K562 (cell line): Measurements from ENCODE around the gene FAM174C. TPM values are rescaled to one million over a fixed set of nuclear protein-coding genes. Genes with fewer than 3 reads are reported as not detected.

ENCODE experiments used
- CAMTA2 ChIP-seq: fragments of 250-450 bp; sonication (Bioruptor Pico); conservative IDR thresholded peaks from 2 replicates; pipeline ENCODE4 v1.5.1; 2022
- CHAMP1 ChIP-seq: fragments of 450-650 bp; IDR thresholded peaks from 2 replicates; pipeline ENCODE4 v1.6.1; 2016; ENCODE audit warnings: mild to moderate bottlenecking
- DEAF1 ChIP-seq: fragments of 450-650 bp; formaldehyde crosslinking; IDR thresholded peaks from 2 replicates; pipeline ENCODE4 v1.4.0; 2020; ENCODE audit warnings: mild to moderate bottlenecking, moderate library complexity
- ETS1 ChIP-seq: conservative IDR thresholded peaks from 2 replicates; pipeline ENCODE4 v1.6.1; 2011; ENCODE audit warnings: low read depth, mild to moderate bottlenecking, low read length; ENCODE audit not compliant: control insufficient read depth
- GABPB2 ChIP-seq: fragments of 250-450 bp; sonication (Bioruptor Pico); conservative IDR thresholded peaks from 2 replicates; pipeline ENCODE4 v1.5.1; 2021; ENCODE audit warnings: mild to moderate bottlenecking
- HNRNPLL ChIP-seq: fragments of 200-400 bp; formaldehyde crosslinking; IDR thresholded peaks from 2 replicates; pipeline ENCODE4 v1.6.1; 2017; ENCODE audit warnings: low read length, low read depth, mild to moderate bottlenecking; ENCODE audit not compliant: poor library complexity, severe bottlenecking
- HOMEZ ChIP-seq: fragments of 250-450 bp; sonication (Bioruptor Pico); IDR thresholded peaks from 2 replicates; pipeline ENCODE4 v1.4.0; 2020; ENCODE audit warnings: mild to moderate bottlenecking, moderate library complexity
- KAT8 ChIP-seq: fragments of 450-650 bp; IDR thresholded peaks from 2 replicates; pipeline ENCODE4 v1.6.1; 2016; ENCODE audit warnings: low read depth, mild to moderate bottlenecking
- MCM3 ChIP-seq: fragments of 450-650 bp; IDR thresholded peaks from 2 replicates; pipeline ENCODE4 v1.6.1; 2016
- MIER1 ChIP-seq: fragments of 450-650 bp; IDR thresholded peaks from 2 replicates; pipeline ENCODE4 v1.6.1; 2016; ENCODE audit warnings: antibody characterized with exemption, mild to moderate bottlenecking, low read depth
- MITF ChIP-seq: IDR thresholded peaks from 2 replicates; pipeline ENCODE4 v1.6.1; 2014; ENCODE audit warnings: antibody characterized with exemption
- NFE2 ChIP-seq: IDR thresholded peaks from 2 replicates; pipeline ENCODE4 v1.6.1; 2014; ENCODE audit warnings: antibody characterized with exemption, low read depth
- SAFB ChIP-seq: fragments of 200-400 bp; formaldehyde crosslinking; IDR thresholded peaks from 2 replicates; pipeline ENCODE4 v1.6.1; 2017; ENCODE audit warnings: low read depth, low read length, borderline replicate concordance
- SMARCA4 ChIP-seq: fragments of 450-650 bp; IDR thresholded peaks from 2 replicates; pipeline ENCODE4 v1.6.1; 2016
- THRB ChIP-seq: fragments of 450-650 bp; formaldehyde crosslinking; conservative IDR thresholded peaks from 2 replicates; pipeline ENCODE4 v1.4.0; 2022; ENCODE audit warnings: mild to moderate bottlenecking, missing genetic modification characterization
- ZC3H11A ChIP-seq: IDR thresholded peaks from 2 replicates; pipeline ENCODE4 v1.6.1; 2012; ENCODE audit warnings: low read depth, low read length, improper control_type of control experiment
- ZNF41 ChIP-seq: fragments of 250-450 bp; sonication (Bioruptor Pico); conservative IDR thresholded peaks from 2 replicates; pipeline ENCODE4 v1.4.0; 2020; ENCODE audit warnings: mild to moderate bottlenecking
- ZNF586 ChIP-seq: fragments of 450-650 bp; formaldehyde crosslinking; conservative IDR thresholded peaks from 2 replicates; pipeline ENCODE4 v1.4.0; 2020; ENCODE audit warnings: mild to moderate bottlenecking, moderate library complexity
- ZNF644 ChIP-seq: fragments of 200-800 bp; sonication (Bioruptor generic); IDR thresholded peaks from 2 replicates; pipeline ENCODE4 v1.6.1; 2016; ENCODE audit warnings: low read depth, missing genetic modification characterization, missing compliant biosample characterization
- polyA plus RNA-seq, 8 experiments: library from polyadenylated mRNA; depleted of rRNA in 4 of 8; stranded (reverse) in 5 of 8; unstranded in 3 of 8; fragments of >200 nt; fragmentation: Nextera tagmentation in 2 of 8; fragmentation: Illumina TruSeq in 1 of 8; extraction: Ambion mirVana in 2 of 8; extraction: Trizol in 1 of 8; gene quantifications; 2 replicates each; pipeline versions ENCODE4 v1.2.1 to v1.2.3, GENCODE V29; 2011 to 2014; ENCODE audit warnings: inconsistent platforms in 1 of 8, missing spikeins in 1 of 8
- total RNA-seq, 7 experiments: library from RNA; depleted of rRNA in 6 of 7; stranded (reverse); fragments of >200 nt in 6 of 7; fragmentation: Illumina TruSeq in 2 of 7; extraction: Trizol in 2 of 7; gene quantifications; 2 replicates each; pipeline versions ENCODE4 v1.2.1 to v1.2.3, GENCODE V29; 2011 to 2021; ENCODE audit warnings: low replicate concordance in 1 of 7

FAM174C gene
- total and polyA plus RNA-seq, 9 of the 15 experiments (the other 6 are each of a cell fraction or from before 2014, with no cell fraction given) = 0.66 to 89.6 (median 20.3) TPM

- TF ChIP-seq ZNF586 = no peak
- TF ChIP-seq GABPB2 (CRISPR knock-in tag) = no peak
- no peak for TF ChIP-seq ZNF41 (CRISPR knock-in tag)
- TF ChIP-seq MIER1 = no peak
- no peak for TF ChIP-seq KAT8
- TF ChIP-seq CAMTA2 = no peak
- no peak for TF ChIP-seq HOMEZ (CRISPR knock-in tag)
- no peak for TF ChIP-seq MITF
- TF ChIP-seq HNRNPLL = no peak
- TF ChIP-seq ZNF644 (tag) = no peak
- TF ChIP-seq ZC3H11A = no peak
- TF ChIP-seq CHAMP1 = no peak
- no peak; the same call in 1 of the 2 replicates for TF ChIP-seq THRB
- TF ChIP-seq SMARCA4 = peak; percentile 45; the same call in 1 of the 2 replicates
- TF ChIP-seq ETS1 = peak; percentile 73
- TF ChIP-seq DEAF1 (CRISPR knock-in tag) = no peak
- no peak for TF ChIP-seq SAFB
- TF ChIP-seq NFE2 = peak; percentile 43; the same call in 1 of the 2 replicates
- TF ChIP-seq MCM3 = no peak
These were observed 27.1 kb upstream of the FAM174C start, which contains the start of gene MIDN (continued) for GRCh38 chr19:1248139-1248785.
